Right hindlimb (tissue), 1 donor: Measurements from ENCODE around the gene RETREG1.
"Not testable (repeated sequence)": the region's sequence is repeated elsewhere in the genome, so short reads cannot be mapped to it uniquely, and the experiment has no call there.

Source experiments
- DNase-seq: peaks from one replicate; pipeline ENCODE4 v3.0.0-alpha.2; 2018

RETREG1 gene

DNA sequence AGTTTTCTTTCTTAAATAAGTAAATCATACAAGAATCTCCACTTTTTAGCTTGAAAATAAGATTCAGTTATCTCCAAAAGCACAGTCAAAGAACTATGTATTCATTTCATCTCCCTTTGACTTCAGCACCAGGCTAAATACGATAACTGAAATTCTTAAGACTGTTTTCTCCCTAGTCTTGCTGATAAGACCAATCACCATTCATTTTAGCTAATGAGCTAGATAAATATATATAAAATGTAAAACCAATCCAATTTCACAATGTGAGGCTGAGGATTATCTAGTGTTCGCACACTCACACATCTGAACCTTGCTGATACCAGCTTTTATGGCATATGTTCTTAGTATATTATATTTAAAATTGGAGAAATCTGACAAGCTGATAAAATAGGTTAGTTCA lies 133.9 kb downstream of the RETREG1 start:
- no peak for DNase-seq

DNA sequence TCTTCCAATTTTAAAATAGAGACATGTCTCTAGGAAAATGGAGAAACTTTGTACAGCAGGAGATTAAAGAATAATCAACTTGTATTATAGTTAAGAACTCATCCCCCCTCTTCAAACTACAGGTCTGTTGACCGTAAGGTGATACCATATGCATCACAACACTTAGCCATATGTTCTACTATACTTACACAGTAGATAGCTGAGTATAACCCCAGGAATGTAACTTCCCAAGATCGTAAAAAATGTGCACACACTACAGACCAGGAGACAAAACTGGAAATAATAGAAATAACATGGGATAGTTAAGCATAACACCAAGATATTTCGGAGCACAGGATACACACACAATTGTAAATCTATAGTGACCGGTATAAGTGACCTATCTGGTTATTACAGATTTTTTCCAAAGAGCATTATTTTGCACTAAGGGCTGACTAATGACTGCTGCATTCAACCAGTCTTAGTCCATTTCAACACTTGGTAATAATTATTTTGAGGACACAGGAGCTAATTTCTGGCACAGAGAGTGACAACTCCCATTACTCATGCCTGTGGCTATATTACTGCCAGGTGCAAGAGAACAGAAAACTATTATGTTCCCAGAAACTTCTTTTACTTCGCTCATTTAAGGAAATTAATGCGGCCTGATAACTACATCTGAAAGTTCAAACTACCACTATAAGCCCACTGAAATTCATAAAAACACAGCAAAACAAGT lies 135.8 kb downstream of the RETREG1 start:
- no peak for DNase-seq

DNA sequence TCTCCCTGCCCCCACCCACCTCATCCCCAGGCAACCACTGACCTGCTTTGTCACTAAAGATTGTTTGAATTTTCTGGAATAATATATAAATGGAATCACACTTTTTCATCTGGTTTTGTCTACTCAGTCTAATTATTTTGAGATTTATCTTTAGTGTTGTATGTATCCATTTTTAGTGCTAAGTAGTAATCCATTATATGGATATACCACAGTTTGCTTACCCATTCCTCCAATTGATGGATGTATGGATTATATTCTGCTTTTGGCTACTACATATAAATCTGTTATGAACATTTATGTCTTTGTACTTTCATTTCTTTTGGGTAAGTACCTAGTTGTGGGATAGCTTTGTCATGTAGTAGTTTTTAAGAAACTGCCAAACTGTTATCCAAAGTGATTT lies 136.7 kb downstream of the RETREG1 start:
- DNase-seq: no peak

DNA sequence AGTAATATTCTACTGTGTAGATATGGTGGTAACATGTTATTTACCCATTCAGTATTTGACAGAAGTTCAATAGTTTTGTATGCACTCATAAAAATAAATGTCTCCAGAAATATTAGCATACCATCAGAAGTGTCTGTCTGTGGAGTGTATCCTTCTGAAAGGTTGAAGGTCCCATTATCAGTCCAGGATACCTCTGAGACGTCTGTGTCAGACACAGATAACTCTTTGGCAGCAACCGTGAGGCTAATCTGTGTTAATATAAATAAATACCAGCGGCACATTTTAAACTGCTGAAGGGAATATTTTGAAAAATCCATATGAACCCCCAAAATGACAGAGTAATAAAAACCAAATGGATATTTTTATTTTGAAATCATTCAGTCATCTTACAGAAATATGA lies 139.3 kb downstream of the RETREG1 start:
- no peak for DNase-seq

DNA sequence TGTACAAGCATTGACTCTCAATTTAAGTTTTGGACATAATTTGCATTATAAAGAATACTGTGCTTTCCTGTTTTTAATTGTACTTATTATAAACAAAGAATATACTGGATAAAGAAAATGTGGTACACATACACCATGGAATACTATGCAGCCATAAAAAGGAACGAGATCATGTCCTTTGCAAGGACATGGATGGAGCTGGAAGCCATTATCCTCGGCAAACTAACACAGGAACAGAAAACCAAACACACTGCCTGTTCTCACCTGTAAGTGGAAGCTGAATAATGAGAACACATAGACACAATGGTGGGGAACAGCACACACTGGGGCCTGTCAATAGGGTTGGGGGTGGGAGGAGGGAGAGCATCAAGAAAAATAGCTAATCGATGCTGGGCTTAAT lies 140.4 kb downstream of the RETREG1 start:
- DNase-seq: not testable (repeated sequence)

DNA sequence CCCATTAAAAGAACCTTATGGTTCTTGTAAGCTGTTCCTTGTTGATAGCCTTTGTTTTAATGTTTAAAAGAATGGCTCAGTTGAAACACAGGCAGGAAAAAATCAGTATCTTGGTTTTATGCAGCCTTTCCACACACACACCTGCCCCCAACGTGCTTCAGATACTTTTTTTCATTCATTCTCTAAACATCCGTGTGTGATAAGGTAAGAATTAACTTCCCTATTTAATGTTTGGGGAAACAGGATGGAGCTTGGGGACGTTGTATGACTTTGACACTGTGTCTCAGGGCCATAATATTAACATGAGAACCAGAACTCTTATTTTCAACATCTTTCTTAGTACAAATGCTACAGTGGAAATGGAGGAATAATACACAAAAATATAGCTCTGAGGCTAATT lies 145.4 kb downstream of the RETREG1 start:
- no peak for DNase-seq

DNA sequence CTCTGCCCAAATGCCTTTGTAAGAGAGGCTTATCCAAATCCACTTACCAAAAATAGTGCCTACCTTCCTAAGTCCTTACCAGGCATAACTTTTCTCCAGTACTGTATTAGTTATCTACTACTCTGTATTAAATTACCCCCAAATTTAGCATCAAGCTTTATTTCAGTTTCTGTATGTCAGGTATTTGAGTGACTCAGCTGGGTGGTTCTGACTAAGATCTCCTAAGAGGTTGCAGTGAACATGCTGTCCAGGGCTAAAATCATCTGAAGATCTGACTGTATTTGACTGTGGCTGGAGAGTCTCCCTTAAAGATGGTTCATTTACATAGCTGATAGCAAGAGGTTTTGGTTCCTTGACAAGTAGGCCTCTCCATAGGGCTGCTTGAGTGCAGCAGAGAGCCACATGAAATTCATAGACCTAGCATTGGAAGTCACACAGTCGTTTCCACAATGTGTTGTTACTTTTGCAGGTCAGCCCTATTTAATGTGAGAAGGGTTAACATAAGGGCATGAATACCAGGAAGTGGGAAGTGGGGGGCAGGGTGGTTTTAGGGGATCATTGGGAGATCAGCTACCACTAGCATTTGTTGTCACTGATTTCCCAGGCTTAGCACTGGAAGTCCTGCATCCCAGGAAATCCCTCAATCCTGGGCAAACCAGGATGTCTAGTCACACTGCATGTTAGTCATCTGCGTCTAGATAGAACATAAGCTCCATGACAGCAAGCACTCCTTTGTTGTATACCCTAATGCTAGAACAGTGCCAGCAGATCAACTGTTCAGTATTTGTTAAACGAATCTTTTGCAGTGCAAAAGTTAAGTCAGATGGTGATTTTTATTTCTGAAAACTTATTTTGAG lies 149.2 kb downstream of the RETREG1 start:
- DNase-seq: no peak

DNA sequence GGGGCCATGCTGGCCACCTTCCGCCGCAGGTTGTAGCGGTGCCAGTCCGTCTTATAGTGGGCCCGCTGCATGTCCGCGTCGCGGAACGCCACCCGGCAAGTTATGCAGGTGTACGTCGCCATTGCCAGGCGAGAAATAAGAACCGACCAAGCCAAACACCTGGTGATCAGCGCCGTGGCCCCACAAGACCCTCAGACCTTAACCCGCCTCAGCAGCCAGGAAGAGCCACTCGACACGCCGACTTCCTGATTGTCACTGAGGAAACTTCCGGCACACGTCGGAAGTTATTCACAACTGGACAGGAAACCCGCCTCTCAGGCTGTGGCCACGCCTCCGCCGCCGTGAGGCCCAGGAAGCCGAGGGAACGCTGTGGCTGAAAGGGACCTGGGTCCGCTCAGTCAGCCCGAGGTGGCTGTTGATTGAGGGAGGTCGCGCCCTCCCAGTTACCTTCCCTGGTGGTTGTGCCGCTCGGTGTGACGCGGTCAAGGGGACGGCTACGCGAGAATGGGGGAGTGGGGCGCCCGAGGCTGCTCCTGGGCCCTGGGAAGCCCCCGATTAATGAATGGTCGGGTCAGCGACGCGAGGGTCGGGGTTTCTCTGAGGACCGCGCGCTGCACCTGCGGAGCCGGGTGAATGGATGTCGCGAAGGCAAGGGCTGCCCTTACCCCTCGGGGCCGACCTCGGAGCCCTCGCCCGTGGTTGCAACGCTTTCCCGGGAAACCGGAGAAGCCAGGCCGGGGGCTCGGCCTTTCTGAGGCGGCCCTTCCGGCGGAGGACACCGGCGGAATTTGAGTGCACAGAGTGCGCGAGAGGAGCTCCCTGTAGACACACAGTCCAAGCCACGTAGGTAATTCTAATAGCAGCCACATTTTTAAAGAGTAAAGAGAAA lies 151.0 kb downstream of the RETREG1 start, which contains the start of gene ZNF622:
Gene ZNF622 (minus strand): TSS at position 257 of the 889 bp plus-strand sequence. CDS start 135 bp downstream, at position 122.
- peak; percentile 94 for DNase-seq

DNA sequence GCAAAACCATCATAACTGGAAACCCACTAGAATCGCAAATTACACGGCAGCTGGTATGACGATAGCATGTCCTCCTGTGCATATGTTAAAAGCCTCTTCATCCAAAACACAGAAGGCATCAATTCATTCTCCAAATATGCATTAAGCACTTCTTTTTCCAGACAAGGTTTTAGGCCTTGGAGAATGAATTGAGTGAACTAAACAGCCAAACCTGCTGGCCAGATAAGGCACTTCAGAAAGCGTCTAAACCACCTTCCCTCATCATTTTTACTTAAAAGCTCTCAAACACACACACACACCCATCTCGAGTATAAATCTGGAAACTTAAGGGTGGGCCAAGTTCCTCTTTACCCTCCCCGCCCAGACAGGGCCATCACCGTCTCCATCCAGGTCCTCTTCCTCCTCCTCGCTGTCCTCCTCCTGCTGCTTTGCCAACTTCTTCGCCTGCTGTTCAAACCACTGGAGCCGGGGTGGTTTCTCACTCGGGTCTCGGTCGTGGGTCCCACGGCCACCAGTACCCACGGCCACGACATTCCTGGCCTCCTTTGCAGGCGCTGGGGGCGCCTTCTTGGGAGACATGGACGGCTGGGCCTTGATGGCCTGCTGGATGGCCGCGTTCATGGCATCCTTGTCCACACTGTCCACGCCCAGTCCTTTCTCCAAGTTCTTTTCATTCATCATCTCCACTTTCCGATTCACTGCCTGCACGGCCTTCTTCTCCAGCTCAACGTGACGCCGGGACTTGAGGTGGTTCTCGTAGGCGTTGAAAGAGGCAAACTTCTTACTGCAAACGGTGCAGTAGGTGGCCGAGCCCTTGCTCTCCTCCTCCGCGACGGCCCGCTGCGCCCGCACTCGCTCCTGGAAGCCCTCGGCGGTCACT lies 151.9 kb downstream of the RETREG1 start:
- DNase-seq: peak; percentile 18

DNA sequence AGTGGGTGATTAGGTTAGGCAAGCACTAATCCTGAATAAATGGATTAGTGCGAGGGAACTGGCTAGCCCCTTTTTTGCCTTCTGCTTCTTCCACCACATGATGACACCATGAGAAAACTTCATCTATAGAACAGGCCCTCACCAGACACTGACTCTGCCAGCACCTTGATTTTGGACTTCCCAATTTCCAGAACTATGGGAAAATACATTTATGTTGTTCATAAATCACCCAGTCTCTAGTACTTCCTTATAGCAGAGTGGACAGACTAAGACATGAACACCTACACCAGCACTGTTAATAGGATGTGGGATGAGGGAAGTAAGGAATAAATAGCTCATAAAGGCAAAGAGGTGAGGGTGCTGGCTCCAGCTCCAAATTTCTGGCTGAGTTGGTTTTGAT lies 152.6 kb downstream of the RETREG1 start:
- DNase-seq: no peak

DNA sequence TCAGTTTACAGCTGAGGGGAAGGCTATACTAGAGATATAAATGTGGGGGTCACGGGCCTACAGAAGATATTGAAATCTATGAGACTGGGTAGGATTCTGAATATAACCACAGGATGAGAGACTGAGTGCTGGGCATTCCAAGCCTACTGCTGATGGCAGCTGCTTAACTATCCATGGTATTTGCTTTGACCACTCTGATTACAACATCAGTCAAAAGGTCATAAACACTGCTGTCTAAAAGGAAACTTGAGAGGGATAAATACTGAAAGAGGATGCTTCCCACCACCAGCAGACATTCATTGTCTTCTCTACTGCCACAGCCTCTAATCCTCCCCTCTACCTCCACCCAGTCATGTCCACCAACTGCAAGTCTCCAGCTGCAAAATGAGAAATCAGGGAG lies 155.0 kb downstream of the RETREG1 start:
- no peak for DNase-seq

DNA sequence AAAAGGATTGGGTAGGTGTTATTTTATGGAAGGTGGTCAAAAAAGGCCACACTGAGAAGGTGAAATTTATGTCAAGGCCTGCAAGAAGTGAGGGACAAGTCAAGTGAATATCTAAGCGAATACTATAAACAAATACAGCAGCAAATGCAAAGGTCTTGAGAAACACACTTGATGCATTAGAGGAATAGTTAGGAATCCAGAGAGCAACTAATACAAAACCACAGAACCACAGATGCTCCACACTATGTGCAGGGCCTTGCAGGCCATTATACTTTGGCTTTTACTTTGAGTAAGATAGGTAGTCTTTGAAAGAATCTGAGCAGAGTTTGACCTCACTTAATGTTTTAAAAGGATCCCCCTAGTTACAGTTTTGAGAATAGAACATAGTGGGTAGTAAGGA lies 155.8 kb downstream of the RETREG1 start:
- DNase-seq: no peak

DNA sequence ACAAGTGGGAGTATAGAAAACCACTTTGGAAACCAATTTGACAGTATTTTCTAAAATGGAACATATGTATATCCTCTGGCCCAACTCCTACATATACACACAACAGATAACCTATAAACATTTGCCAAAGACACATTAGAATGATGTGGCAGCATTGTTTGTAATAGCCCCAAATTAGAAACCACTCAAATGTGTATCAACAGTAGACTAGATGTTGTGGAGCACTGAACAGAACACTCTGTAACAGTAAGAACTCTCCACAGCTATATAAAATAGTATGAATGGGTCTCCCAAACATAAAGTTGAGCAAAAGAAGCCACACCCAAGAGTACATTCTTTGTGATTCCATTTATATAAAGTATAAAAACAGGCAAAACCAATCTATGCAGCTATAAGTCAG lies 157.3 kb downstream of the RETREG1 start:
- no peak for DNase-seq

DNA sequence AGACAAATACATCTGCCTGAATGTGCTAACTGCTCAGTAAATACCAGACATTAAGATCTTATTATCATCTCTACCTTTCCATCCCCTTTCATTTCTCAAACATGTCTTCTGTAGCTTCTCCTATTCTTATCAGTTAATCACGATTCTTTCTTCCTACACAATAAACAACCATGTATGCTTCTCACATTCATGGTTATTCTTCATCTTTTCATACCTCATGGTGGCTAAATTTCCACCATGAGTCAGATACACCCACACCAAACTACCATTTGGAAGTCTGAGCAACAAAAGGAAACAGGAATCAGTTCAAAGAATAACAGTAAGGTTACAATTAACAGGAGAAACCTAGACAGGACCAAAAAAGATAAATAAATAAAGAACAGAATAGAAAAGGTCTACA lies 158.9 kb downstream of the RETREG1 start:
- no peak for DNase-seq

DNA sequence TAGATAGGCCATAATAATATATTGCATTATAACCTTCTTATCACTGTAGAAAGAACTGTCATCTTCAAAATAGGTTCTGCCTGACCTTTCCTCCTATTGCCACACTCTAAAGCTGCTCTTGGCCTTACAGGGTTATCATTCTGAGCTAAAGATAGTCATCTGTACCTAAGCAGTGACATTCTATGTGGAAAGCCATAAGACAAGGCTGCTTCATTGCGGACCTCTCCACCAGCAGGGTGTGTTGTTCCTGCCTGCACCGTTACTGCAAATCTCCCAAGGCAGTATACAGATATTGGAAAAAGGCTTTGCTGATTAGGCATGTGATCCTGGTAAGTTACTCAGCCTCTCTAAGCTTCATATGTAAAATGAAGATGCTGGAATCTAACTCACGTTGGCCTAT lies 159.3 kb downstream of the RETREG1 start:
- DNase-seq: no peak

DNA sequence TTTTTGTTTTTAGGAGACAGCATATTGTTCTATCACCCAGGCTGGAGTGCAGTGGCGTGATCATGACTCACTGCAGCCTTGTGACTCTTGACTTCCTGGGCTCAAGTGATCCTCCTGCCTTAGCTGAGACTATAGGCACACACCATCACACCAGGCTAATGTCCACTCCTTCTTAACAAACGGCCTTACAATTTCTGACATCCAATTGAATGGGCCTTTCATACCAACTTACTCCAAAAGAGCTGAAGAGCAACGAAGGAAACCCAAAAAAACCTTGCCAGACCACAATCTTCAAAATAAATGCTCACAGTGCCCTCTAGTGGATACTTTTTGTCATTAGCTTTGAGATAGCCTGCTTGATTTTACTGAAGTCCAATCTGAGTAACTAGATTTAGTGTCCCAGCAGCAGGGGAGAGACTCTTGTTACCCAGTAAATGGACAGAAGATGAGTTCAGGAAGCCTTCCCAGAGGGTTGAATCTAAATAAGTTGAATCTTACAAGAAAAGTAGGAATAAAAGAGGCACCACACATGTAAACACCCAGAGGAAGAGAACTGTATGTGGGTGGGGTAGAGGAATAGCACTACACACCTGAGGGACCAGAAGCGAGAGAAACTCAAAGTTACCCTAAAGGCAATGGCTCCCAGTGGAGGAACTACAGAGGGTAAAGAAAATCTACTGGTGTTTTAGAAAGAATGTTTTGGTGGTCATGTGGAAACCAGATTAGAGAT lies 160.5 kb downstream of the RETREG1 start:
- no peak for DNase-seq

DNA sequence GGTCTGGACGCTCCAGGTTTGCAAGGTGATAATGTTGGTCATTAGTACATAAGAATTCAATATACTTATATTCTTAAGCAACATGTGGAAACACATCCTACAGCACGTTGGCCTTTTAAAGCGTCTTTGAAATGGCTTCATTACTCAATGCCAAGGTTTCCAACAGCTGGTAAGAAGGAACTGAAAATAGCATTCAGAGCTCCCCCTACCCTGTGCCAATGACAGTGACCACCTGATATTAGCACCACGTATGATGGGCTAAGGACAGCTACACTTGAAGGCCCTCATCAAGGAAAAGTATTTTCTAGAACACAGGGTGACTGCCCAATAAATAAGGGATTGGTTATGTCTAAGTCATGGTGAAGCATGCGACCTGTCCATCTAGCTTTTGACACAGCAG lies 161.1 kb downstream of the RETREG1 start:
- DNase-seq: no peak

DNA sequence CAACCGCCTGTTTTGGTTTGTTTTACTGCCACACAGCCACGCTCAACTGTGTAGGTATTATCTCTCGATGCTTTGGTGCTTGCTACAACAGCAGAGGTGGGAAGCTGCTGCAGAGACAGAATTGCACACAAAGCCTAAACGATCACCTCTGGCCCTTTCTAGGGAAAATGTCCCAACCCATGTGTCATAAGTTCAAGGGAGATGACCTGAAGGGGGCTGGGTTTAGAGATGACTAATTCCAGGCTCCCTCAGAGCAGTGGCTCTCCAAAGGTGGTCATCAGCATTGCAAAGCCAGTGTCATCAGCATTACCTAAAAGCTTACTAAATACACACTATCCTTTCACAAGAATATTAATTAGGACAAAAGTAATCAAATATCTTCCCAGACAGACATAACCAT lies 162.1 kb downstream of the RETREG1 start:
- DNase-seq: no peak

DNA sequence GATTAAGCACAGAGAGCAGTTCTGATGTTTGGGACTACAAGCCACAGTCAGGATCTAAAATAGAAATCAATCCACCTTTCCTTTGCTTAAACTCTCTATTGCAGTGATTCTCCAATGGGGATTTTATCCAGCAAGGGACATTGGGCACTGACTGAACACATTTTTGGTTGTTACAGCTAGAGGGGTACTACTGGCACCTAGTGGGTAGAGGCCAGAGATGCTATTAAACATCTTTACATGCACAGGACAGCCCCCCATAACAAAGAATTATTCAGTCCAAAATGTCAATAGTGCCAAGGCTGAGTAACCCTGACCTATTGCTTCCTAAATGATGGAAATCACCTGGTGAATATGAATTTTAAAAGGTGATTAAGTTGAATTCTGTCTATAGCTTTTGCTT lies 163.2 kb downstream of the RETREG1 start:
- DNase-seq: no peak

DNA sequence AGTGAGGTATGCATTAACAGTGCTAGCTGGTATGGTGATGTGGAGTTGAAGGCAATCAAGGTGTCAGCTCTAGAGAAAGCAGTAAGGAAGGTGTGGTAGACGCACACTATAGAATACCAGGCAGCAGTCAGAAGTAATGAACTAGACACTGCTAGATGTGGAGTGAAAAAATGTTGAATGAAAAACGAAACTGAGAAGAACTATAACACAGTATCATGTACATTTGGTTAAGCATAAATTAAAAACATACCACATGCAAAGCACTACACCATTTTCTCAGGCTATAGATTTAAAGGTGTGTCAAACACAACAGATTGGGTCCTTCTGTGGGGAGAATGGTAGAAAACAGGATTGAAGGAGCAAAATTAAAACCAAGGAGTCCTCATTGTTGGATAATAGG lies 166.6 kb downstream of the RETREG1 start:
- DNase-seq: no peak

DNA sequence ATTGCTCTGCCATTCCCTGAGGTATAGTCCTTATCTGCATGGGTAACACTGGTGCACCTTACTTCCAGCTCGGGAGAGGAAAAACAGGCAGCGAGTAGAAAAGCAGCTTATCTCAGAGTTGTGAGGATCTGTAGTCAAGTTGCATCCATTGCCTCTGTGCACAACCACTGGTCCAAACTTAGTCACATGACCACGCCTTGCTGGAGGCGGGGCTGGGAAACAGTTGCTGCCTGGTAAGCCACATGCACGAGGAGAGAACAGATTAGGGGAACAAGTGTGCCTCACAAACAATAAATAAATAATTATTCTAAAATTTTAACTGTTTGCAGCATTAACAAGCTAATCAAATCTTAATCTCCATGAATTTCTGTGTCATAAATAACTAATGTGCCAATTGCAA lies 169.8 kb downstream of the RETREG1 start:
- DNase-seq: no peak

DNA sequence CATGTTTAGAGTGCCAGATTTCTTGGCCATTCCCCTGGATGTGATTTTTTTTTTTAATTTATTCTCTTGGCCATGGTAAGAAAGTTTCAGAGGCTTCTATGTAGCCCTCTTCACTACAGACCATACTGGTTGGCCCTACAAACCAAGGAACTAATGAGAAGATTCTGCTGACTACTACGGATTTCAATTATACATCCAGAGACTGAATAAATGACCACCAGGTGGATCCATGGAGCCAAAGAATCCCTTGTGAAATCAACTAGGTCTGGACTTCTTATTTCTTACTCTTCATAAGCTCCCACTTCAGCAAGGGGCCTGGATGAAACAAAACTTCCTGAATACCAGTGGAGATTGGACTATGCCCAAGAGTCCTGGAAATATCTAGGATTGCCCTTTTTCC lies 178.8 kb downstream of the RETREG1 start:
- no peak for DNase-seq
